K562 (cell line): ENCODE results near the gene DNASE1L1. TPM values are rescaled to one million over a fixed set of nuclear protein-coding genes. Genes with fewer than 3 reads are reported as not detected.
A peak's percentile ranks its signal among the peaks of the same experiment; 100 is the strongest.

Experiments used
- BRD4 ChIP-seq: fragments of 200-600 bp; sonication (generic); IDR thresholded peaks from 2 replicates; pipeline ENCODE4 v1.6.1; 2017; ENCODE audit warnings: inconsistent platforms
- CHD1 ChIP-seq: fragments of 200-600 bp; sonication (generic); IDR thresholded peaks from one replicate; pipeline ENCODE4 v1.6.1; 2012; ENCODE audit warnings: mild to moderate bottlenecking, moderate library complexity, low read length, inconsistent platforms
- EP400 ChIP-seq: fragments of 450-650 bp; IDR thresholded peaks from 2 replicates; pipeline ENCODE4 v1.6.1; 2017; ENCODE audit warnings: antibody characterized with exemption, mild to moderate bottlenecking, moderate library complexity
- ETV6 ChIP-seq, 3 experiments: fragments of 150-350 bp in 1 of 3; sonication (generic) in 1 of 3; formaldehyde crosslinking in 1 of 3; IDR thresholded peaks; 2 replicates each; pipeline versions ENCODE4 v1.6.1 to v1.8.0; 2014 to 2022; ENCODE audit warnings: borderline replicate concordance in 2 of 3, low read depth in 2 of 3, antibody characterized with exemption in 1 of 3, low read length in 1 of 3, mild to moderate bottlenecking in 1 of 3, missing genetic modification reagents in 1 of 3
- KLF16 ChIP-seq: IDR thresholded peaks from 2 replicates; pipeline ENCODE4 v1.6.1; 2016; ENCODE audit warnings: antibody characterized with exemption
- MECOM ChIP-seq: fragments of 250-450 bp; sonication (Bioruptor Pico); IDR thresholded peaks from 2 replicates; pipeline ENCODE4 v1.8.0; 2022; ENCODE audit warnings: inconsistent platforms
- PRPF4 ChIP-seq: fragments of 200-400 bp; formaldehyde crosslinking; IDR thresholded peaks from one replicate; pipeline ENCODE4 v1.6.1; 2017; ENCODE audit warnings: low read length, low read depth, mild to moderate bottlenecking; ENCODE audit not compliant: insufficient read depth, poor library complexity, severe bottlenecking
- RERE ChIP-seq: sonication (generic); formaldehyde crosslinking; IDR thresholded peaks from 2 replicates; pipeline ENCODE4 v1.8.0; 2023; ENCODE audit warnings: missing genetic modification reagents, mild to moderate bottlenecking, borderline replicate concordance
- SIN3A ChIP-seq, 2 experiments: fragments of 150-350 bp in 1 of 2; IDR thresholded peaks; 2 replicates each; pipeline ENCODE4 v1.6.1; 2011 to 2016; ENCODE audit warnings: borderline replicate concordance in 2 of 2, low read depth in 2 of 2, low read length in 2 of 2, mild to moderate bottlenecking in 2 of 2, moderate library complexity in 2 of 2; ENCODE audit not compliant: control insufficient read depth in 1 of 2
- SMARCB1 ChIP-seq: IDR thresholded peaks from 2 replicates; pipeline ENCODE4 v1.6.1; 2011; ENCODE audit warnings: improper control_type of control experiment, low read depth; ENCODE audit not compliant: insufficient read length
- TEAD4 ChIP-seq, 2 experiments: sonication (generic) in 1 of 2; formaldehyde crosslinking in 1 of 2; IDR thresholded peaks; 2 replicates each; pipeline versions ENCODE4 v1.6.1 to v1.8.0; 2012 to 2022; ENCODE audit warnings: borderline replicate concordance in 1 of 2, inconsistent platforms in 1 of 2, low read length in 1 of 2, mild to moderate bottlenecking in 1 of 2, missing genetic modification reagents in 1 of 2
- TFE3 ChIP-seq: fragments of 450-650 bp; formaldehyde crosslinking; IDR thresholded peaks from 2 replicates; pipeline ENCODE4 v1.4.0; 2020; ENCODE audit warnings: mild to moderate bottlenecking, mixed read lengths
- ZNF217 ChIP-seq: sonication (generic); formaldehyde crosslinking; IDR thresholded peaks from 2 replicates; pipeline ENCODE4 v1.8.0; 2022; ENCODE audit warnings: mild to moderate bottlenecking, missing genetic modification reagents
- ZNF592 ChIP-seq: fragments of 450-650 bp; IDR thresholded peaks from 2 replicates; pipeline ENCODE4 v1.6.1; 2017; ENCODE audit warnings: antibody characterized with exemption, mild to moderate bottlenecking
- polyA plus RNA-seq, 8 experiments: library from polyadenylated mRNA; depleted of rRNA in 4 of 8; stranded (reverse) in 5 of 8; unstranded in 3 of 8; fragments of >200 nt; fragmentation: Nextera tagmentation in 2 of 8; fragmentation: Illumina TruSeq in 1 of 8; extraction: Ambion mirVana in 2 of 8; extraction: Trizol in 1 of 8; gene quantifications; 2 replicates each; pipeline versions ENCODE4 v1.2.1 to v1.2.3, GENCODE V29; 2011 to 2014; ENCODE audit warnings: inconsistent platforms in 1 of 8, missing spikeins in 1 of 8
- total RNA-seq, 7 experiments: library from RNA; depleted of rRNA in 6 of 7; stranded (reverse); fragments of >200 nt in 6 of 7; fragmentation: Illumina TruSeq in 2 of 7; extraction: Trizol in 2 of 7; gene quantifications; 2 replicates each; pipeline versions ENCODE4 v1.2.1 to v1.2.3, GENCODE V29; 2011 to 2021; ENCODE audit warnings: low replicate concordance in 1 of 7

The DNASE1L1 gene
- total and polyA plus RNA-seq, 9 of the 15 experiments (the other 6 are each of a cell fraction or from before 2014, with no cell fraction given) = 0.73 to 12.6 (median 7.9) TPM

GRCh38 chrX:154397888-154398667 is 11.0 kb downstream of the DNASE1L1 start, which contains the start of gene RPL10 (continued):
- TF ChIP-seq RERE (CRISPR knock-in tag) (0 out of 2 replicates have a peak, but pooled peaks have one; percentile 27), MECOM (no peak), TFE3 (CRISPR knock-in tag) (no peak), CHD1 (no peak), KLF16 (no peak), ZNF217 (no peak), SIN3A (IDR thresholded peaks at IDR 0.05; ENCODE audit: borderline replicate concordance in 2 of 2, control insufficient read depth in 1 of 2, low read depth in 2 of 2, low read length in 2 of 2) (peak; percentile 78 to 83; a peak in 2 of 4 replicates), TEAD4 (IDR thresholded peaks at IDR 0.05; ENCODE audit: low read length) (peak; percentile 33), TEAD4 (CRISPR knock-in tag; IDR thresholded peaks at IDR 0.05; ENCODE audit: borderline replicate concordance) (no peak), SMARCB1 (no peak), EP400 (peak; percentile 95), BRD4 (peak; percentile 34; the same call in 1 of the 2 replicates), PRPF4 (peak; percentile 82), ETV6 (IDR thresholded peaks at IDR 0.05; ENCODE audit: borderline replicate concordance in 1 of 2, low read depth in 2 of 2, low read length in 1 of 2) (no peak), ETV6 (CRISPR knock-in tag; IDR thresholded peaks at IDR 0.05; ENCODE audit: borderline replicate concordance) (0 out of 2 replicates have a peak, but pooled peaks have one; percentile 41), ZNF592 (peak; percentile 77)
